HepG2 (cell line): ENCODE measurements around the gene TOP1. TPM values are rescaled to one million over a fixed set of nuclear protein-coding genes. Genes with fewer than 3 reads are reported as not detected.

Source experiments
- FUBP1 ChIP-seq: sonication (generic); formaldehyde crosslinking; IDR thresholded peaks from 2 replicates; pipeline ENCODE4 v1.5.1; 2020; ENCODE audit warnings: missing genetic modification reagents, mild to moderate bottlenecking, borderline replicate concordance
- HNF4G ChIP-seq, 2 experiments: sonication (generic) in 1 of 2; formaldehyde crosslinking in 1 of 2; IDR thresholded peaks; 2 replicates each; pipeline versions ENCODE4 v1.4.0 to v1.6.1; 2011 to 2020; ENCODE audit warnings: borderline replicate concordance in 2 of 2, low read depth in 2 of 2, mild to moderate bottlenecking in 2 of 2, low read length in 1 of 2, missing genetic modification reagents in 1 of 2, moderate library complexity in 1 of 2
- KIAA2018 ChIP-seq: sonication (generic); formaldehyde crosslinking; IDR thresholded peaks from 2 replicates; pipeline ENCODE4 v1.5.0; 2020; ENCODE audit warnings: mild to moderate bottlenecking, missing genetic modification reagents, borderline replicate concordance
- KMT2A ChIP-seq: sonication (generic); formaldehyde crosslinking; IDR thresholded peaks from 2 replicates; pipeline ENCODE4 v1.4.0; 2020; ENCODE audit warnings: missing genetic modification reagents
- LBX2 ChIP-seq: sonication (generic); formaldehyde crosslinking; IDR thresholded peaks from 2 replicates; pipeline ENCODE4 v1.5.0; 2020; ENCODE audit warnings: missing genetic modification reagents, mild to moderate bottlenecking, borderline replicate concordance
- NR2F2 ChIP-seq: IDR thresholded peaks from 2 replicates; pipeline ENCODE4 v1.6.1; 2012; ENCODE audit warnings: low read depth, inconsistent platforms, borderline replicate concordance
- PHF5A ChIP-seq: IDR thresholded peaks from one replicate; pipeline ENCODE4 v1.6.1; 2018; ENCODE audit warnings: low read depth, missing genetic modification reagents; ENCODE audit not compliant: unreplicated experiment
- RARA ChIP-seq: IDR thresholded peaks from 2 replicates; pipeline ENCODE4 v1.6.1; 2016; ENCODE audit warnings: missing genetic modification reagents, missing compliant biosample characterization
- SMARCC2 ChIP-seq: fragments of 450-650 bp; IDR thresholded peaks from 2 replicates; pipeline ENCODE4 v1.6.1; 2017; ENCODE audit warnings: antibody characterized with exemption, mild to moderate bottlenecking
- ZFP41 ChIP-seq: sonication (generic); formaldehyde crosslinking; IDR thresholded peaks from 2 replicates; pipeline ENCODE4 v1.4.0; 2020; ENCODE audit warnings: mild to moderate bottlenecking, missing genetic modification reagents, borderline replicate concordance
- ZKSCAN1 ChIP-seq: fragments of 150-350 bp; IDR thresholded peaks from 2 replicates; pipeline ENCODE4 v1.6.1; 2014; ENCODE audit warnings: low read length
- ZKSCAN8 ChIP-seq: IDR thresholded peaks from 2 replicates; pipeline ENCODE4 v1.6.1; 2016; ENCODE audit warnings: borderline replicate concordance, missing genetic modification reagents, missing compliant biosample characterization
- ZNF556 ChIP-seq: sonication (generic); formaldehyde crosslinking; IDR thresholded peaks from 2 replicates; pipeline ENCODE4 v1.4.0; 2020; ENCODE audit warnings: mild to moderate bottlenecking, missing genetic modification reagents, borderline replicate concordance
- ZNF879 ChIP-seq: sonication (generic); formaldehyde crosslinking; IDR thresholded peaks from 2 replicates; pipeline ENCODE4 v1.8.1; 2023; ENCODE audit warnings: missing genetic modification reagents
- ZSCAN25 ChIP-seq: sonication (generic); formaldehyde crosslinking; IDR thresholded peaks from 2 replicates; pipeline ENCODE4 v1.8.0; 2022; ENCODE audit warnings: mild to moderate bottlenecking, missing genetic modification reagents
- ZSCAN31 ChIP-seq: sonication (generic); formaldehyde crosslinking; IDR thresholded peaks from 2 replicates; pipeline ENCODE4 v1.5.0; 2020; ENCODE audit warnings: low read depth, mild to moderate bottlenecking, missing genetic modification reagents
- polyA plus RNA-seq, 8 experiments: library from polyadenylated mRNA; depleted of rRNA in 3 of 8; stranded (reverse) in 7 of 8; unstranded in 1 of 8; fragments of >200 nt; fragmentation: Illumina TruSeq in 4 of 8; extraction: Trizol in 4 of 8; gene quantifications; 2 replicates each; pipeline versions ENCODE4 v1.2.1 to v1.2.3, GENCODE V29; 2011 to 2016; ENCODE audit warnings: low read depth in 4 of 8, missing spikeins in 1 of 8, mixed read lengths in 1 of 8; ENCODE audit not compliant: insufficient read depth in 1 of 8
- total RNA-seq, 5 experiments: library from RNA; depleted of rRNA; stranded (reverse); fragments of >200 nt; fragmentation: Illumina TruSeq; extraction: Trizol; gene quantifications; 2 replicates each; pipeline ENCODE4 v1.2.3, GENCODE V29; 2016; ENCODE audit warnings: low read depth in 1 of 5

Gene TOP1
- total and polyA plus RNA-seq, 2 of the 13 experiments (the other 11 are each of a cell fraction or from before 2014, with no cell fraction given): 10.2 to 19.4 TPM

- 0 out of 2 replicates have a peak, but pooled peaks have one; percentile 52 for TF ChIP-seq KMT2A (CRISPR knock-in tag)
- peak; percentile 84 for TF ChIP-seq PHF5A (CRISPR knock-in tag)
- TF ChIP-seq KIAA2018 (CRISPR knock-in tag): no peak
- TF ChIP-seq ZSCAN25: peak; percentile 70
- TF ChIP-seq ZKSCAN1: no peak
- TF ChIP-seq ZNF556 (CRISPR knock-in tag): peak; percentile 74; the same call in 1 of the 2 replicates
- no peak for TF ChIP-seq SMARCC2
- TF ChIP-seq LBX2 (CRISPR knock-in tag): 0 out of 2 replicates have a peak, but pooled peaks have one; percentile 62
- peak; percentile 52; the same call in 1 of the 2 replicates for TF ChIP-seq HNF4G (IDR thresholded peaks at IDR 0.05; ENCODE audit: borderline replicate concordance, low read depth, low read length)
- peak; percentile 63; the same call in 1 of the 2 replicates for TF ChIP-seq HNF4G (CRISPR knock-in tag; IDR thresholded peaks at IDR 0.05; ENCODE audit: borderline replicate concordance, low read depth)
- TF ChIP-seq ZKSCAN8 (CRISPR knock-in tag): peak; percentile 47; the same call in 1 of the 2 replicates
- TF ChIP-seq ZFP41 (CRISPR knock-in tag): peak; percentile 73; the same call in 1 of the 2 replicates
- TF ChIP-seq ZSCAN31 (CRISPR knock-in tag): peak; percentile 85
- TF ChIP-seq RARA (CRISPR knock-in tag): peak; percentile 92
- peak; percentile 34; the same call in 1 of the 2 replicates for TF ChIP-seq ZNF879 (CRISPR knock-in tag)
- TF ChIP-seq NR2F2: peak; percentile 51; the same call in 1 of the 2 replicates
- peak; percentile 60; the same call in 1 of the 2 replicates for TF ChIP-seq FUBP1
Observed at GRCh38 chr20:41003143-41003935, 25.3 kb upstream of the TOP1 start (continued).
